HEK293T (cell line): ENCODE measurements around the gene PLCB4.

Experiments used
- CTCF ChIA-PET: fragments of 350-600 bp; formaldehyde crosslinking; extraction: SDS; loops from one replicate; lab custom pipeline; 2021; ENCODE audit warnings: antibody characterized with exemption, inconsistent platforms; lab: Yijun Ruan, JAX
- POLR2A ChIA-PET: fragments of 350-600 bp; formaldehyde crosslinking; extraction: SDS; loops from one replicate; lab custom pipeline; 2020; ENCODE audit warnings: antibody characterized with exemption, inconsistent platforms; lab: Yijun Ruan, JAX
- DNase-seq: peaks from one replicate; pipeline ENCODE4 v3.0.0; 2012; ENCODE audit warnings: mixed read lengths; ENCODE audit errors: extremely low spot score
- ARNT ChIP-seq: fragments of 450-650 bp; IDR thresholded peaks from 2 replicates; pipeline ENCODE4 v1.6.1; 2017; ENCODE audit warnings: mild to moderate bottlenecking
- BHLHE40 ChIP-seq: fragments of 450-650 bp; IDR thresholded peaks from 2 replicates; pipeline ENCODE4 v1.6.1; 2016; ENCODE audit warnings: mild to moderate bottlenecking, moderate library complexity, borderline replicate concordance
- CTBP1 ChIP-seq: fragments of 450-650 bp; IDR thresholded peaks from 2 replicates; pipeline ENCODE4 v1.6.1; 2016; ENCODE audit warnings: borderline replicate concordance
- ELF4 ChIP-seq: fragments of 450-650 bp; IDR thresholded peaks from 2 replicates; pipeline ENCODE4 v1.6.1; 2017; ENCODE audit warnings: antibody characterized with exemption
- FOXA1 ChIP-seq: fragments of 450-650 bp; IDR thresholded peaks from 2 replicates; pipeline ENCODE4 v1.6.1; 2016; ENCODE audit warnings: mild to moderate bottlenecking
- FOXK2 ChIP-seq: fragments of 450-650 bp; IDR thresholded peaks from 2 replicates; pipeline ENCODE4 v1.6.1; 2016; ENCODE audit warnings: mild to moderate bottlenecking
- FOXM1 ChIP-seq: fragments of 450-650 bp; IDR thresholded peaks from 2 replicates; pipeline ENCODE4 v1.6.1; 2017; ENCODE audit warnings: mild to moderate bottlenecking, borderline replicate concordance
- HDGF ChIP-seq: fragments of 450-650 bp; IDR thresholded peaks from 2 replicates; pipeline ENCODE4 v1.6.1; 2017; ENCODE audit warnings: antibody characterized with exemption, borderline replicate concordance
- L3MBTL2 ChIP-seq: fragments of 450-650 bp; conservative IDR thresholded peaks from 2 replicates; pipeline ENCODE4 v1.6.1; 2016; ENCODE audit warnings: mild to moderate bottlenecking
- LEF1 ChIP-seq: fragments of 450-650 bp; IDR thresholded peaks from 2 replicates; pipeline ENCODE4 v1.6.1; 2017; ENCODE audit warnings: mild to moderate bottlenecking, borderline replicate concordance
- NFRKB ChIP-seq: fragments of 450-650 bp; IDR thresholded peaks from 2 replicates; pipeline ENCODE4 v1.6.1; 2016; ENCODE audit warnings: mild to moderate bottlenecking, moderate library complexity
- PKNOX1 ChIP-seq: fragments of 450-650 bp; IDR thresholded peaks from 2 replicates; pipeline ENCODE4 v1.6.1; 2016
- SP1 ChIP-seq: fragments of 450-650 bp; IDR thresholded peaks from 2 replicates; pipeline ENCODE4 v1.6.1; 2017
- SUZ12 ChIP-seq: fragments of 450-650 bp; IDR thresholded peaks from 2 replicates; pipeline ENCODE4 v1.6.1; 2016; ENCODE audit warnings: mild to moderate bottlenecking
- TARDBP ChIP-seq: fragments of 450-650 bp; IDR thresholded peaks from 2 replicates; pipeline ENCODE4 v1.6.1; 2016
- ZNF384 ChIP-seq: fragments of 450-650 bp; IDR thresholded peaks from 2 replicates; pipeline ENCODE4 v1.6.1; 2016

The PLCB4 gene

GRCh38 chr20:9072861-9073500, 4.1 kb downstream of the PLCB4 start:
- POLR2A ChIA-PET: interaction anchor here (0.6 kb wide), 1 partner anchor 31 kb away, joined by 3 read pairs; no protein-coding TSS in a partner anchor
- no peak for DNase-seq
- CTCF ChIA-PET: interaction anchor here (0.7 kb wide), 1 partner anchor 100 kb away, joined by 3 read pairs; no protein-coding TSS in a partner anchor
- no peak for TF ChIP-seq LEF1
- no peak for TF ChIP-seq PKNOX1
- TF ChIP-seq ARNT: no peak
- no peak for TF ChIP-seq FOXA1
- TF ChIP-seq ZNF384: no peak
- TF ChIP-seq SP1: no peak
- no peak for TF ChIP-seq BHLHE40
- no peak for TF ChIP-seq CTBP1
- TF ChIP-seq HDGF: no peak
- no peak for TF ChIP-seq TARDBP
- no peak for TF ChIP-seq NFRKB
- no peak for TF ChIP-seq SUZ12
- TF ChIP-seq L3MBTL2: no peak
- TF ChIP-seq FOXK2: no peak
- no peak for TF ChIP-seq ELF4
- no peak for TF ChIP-seq FOXM1

DNA sequence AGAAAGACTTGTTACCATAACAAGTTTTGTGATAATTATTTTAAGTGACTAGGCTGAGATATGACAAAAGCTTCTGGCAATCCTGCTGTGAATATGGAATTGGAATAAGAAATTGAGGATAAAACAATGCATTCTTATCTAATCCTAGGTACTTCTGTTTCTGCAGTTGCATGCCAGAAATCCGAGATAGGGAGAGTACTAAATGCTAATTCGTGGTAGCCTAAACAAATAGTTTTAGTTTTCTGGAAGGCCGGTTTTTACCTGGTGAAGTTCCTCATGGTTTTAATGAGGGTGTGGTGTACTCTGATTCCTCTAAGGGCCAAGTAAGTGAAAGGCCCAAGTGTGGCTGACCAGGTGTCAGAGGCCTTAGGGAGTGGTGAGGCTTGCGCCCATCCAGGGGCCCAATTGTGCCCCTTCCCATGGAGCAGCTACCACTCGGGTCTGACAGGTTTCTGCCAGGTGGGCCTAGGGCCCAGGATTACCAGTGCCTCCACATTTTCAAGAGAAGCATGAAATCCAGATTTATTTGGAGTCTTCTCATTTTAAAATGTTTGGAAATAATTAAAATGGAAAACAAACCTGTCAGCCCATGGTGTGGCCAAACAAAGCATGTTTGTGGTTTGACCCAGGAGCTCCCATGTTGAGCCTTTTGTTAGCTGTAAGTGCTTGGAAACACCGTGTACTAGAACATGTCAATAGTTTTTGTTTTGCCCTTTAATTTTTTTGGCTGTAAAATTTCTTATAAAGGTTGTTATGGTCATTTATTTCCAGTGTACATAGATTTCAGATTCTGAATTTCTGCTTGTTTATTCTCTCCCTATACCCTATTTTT, 6.6 kb downstream of the PLCB4 start:
- ChIA-PET POLR2A (no interaction called here), CTCF (interaction anchor here (0.7 kb wide), 1 partner anchor 91 kb away, joined by 3 read pairs; no protein-coding TSS in a partner anchor)
- DNase-seq: no peak
- no peak for TF ChIP-seq NFRKB
- no peak for TF ChIP-seq TARDBP
- TF ChIP-seq PKNOX1: no peak
- no peak for TF ChIP-seq ZNF384
- no peak for TF ChIP-seq HDGF
- no peak for TF ChIP-seq ELF4
- no peak for TF ChIP-seq ARNT
- no peak for TF ChIP-seq CTBP1
- no peak for TF ChIP-seq LEF1
- no peak for TF ChIP-seq SUZ12
- TF ChIP-seq SP1: no peak
- no peak for TF ChIP-seq FOXK2
- TF ChIP-seq L3MBTL2: no peak
- no peak for TF ChIP-seq FOXM1
- TF ChIP-seq FOXA1: no peak
- no peak for TF ChIP-seq BHLHE40

DNA sequence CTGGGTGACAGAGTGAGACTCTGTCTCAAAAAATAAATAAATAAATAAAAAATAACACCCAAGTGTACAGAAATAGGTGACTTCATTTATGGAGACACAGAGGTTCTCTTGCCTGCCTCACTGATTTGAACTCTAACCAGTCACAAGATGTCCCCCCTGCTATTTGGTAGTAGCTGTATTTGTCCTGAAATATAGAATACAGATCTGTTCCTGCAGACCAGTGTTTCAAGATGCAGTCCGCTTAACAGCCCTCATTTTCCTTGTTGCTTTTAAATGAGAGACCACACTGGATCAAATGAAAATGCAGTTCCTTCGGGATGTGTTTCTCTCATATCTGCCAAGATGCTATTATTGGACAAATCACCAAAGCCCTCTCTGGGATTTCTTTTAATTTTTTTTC, 7.6 kb downstream of the PLCB4 start:
- CTCF ChIA-PET: interaction anchor here (0.7 kb wide), 1 partner anchor 92 kb away, joined by 3 read pairs; no protein-coding TSS in a partner anchor
- POLR2A ChIA-PET: no interaction called here
- no peak for TF ChIP-seq NFRKB
- TF ChIP-seq TARDBP: no peak
- no peak for TF ChIP-seq L3MBTL2
- TF ChIP-seq ZNF384: no peak
- no peak for TF ChIP-seq BHLHE40
- TF ChIP-seq FOXA1: no peak
- DNase-seq: no peak

DNA sequence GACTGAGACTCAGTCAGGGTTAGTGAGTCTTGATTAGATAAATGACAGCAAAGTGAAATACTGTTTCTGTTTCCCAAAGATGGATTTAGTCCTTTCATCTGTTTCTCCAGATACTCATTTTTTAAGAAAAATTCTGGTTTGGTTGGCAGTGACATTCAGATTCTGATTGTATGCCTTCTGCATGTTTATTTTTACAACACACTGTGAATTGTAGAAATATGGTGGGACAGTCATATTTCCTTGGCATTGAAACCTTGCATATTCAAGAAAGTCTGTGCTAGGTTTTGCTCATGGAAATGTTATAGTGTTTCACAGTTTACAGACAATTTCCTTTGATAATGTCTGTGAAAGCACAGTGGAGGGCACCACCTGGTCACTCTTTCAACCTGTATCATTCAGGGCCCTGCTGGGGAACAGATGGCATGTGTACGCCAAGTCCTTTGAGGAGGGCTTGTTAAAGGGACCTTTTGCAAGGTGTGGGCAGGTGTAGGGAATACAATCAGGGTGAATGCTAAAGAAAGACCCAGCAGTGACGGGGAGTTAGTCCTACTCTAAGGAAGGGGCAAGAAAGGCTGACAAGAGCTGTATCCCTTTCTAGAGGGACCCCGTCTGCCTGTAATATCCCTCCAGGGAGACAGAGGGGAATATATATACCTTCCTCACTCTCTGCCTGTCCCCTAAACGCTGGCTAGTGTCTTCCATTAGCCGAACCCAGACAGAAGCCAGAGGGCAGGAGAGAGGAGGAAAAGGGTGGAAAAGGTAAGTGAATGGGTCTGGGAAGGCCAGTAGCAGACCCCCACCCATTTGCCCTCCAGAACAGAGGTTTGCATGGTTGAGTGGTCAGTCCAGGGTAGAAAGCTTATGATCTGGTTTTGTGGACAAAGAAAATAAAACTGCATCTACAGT, 10.2 kb downstream of the PLCB4 start:
- CTCF ChIA-PET: no interaction called here
- POLR2A ChIA-PET: no interaction called here
- TF ChIP-seq TARDBP: no peak
- no peak for DNase-seq

GRCh38 chr20:9081423-9081966, 12.6 kb downstream of the PLCB4 start:
- ChIA-PET CTCF (no interaction called here), POLR2A (no interaction called here)
- TF ChIP-seq FOXM1 (no peak), ELF4 (no peak), SP1 (no peak), HDGF (no peak), FOXA1 (no peak), LEF1 (no peak), ZNF384 (no peak), FOXK2 (no peak), TARDBP (no peak), NFRKB (no peak), ARNT (no peak), SUZ12 (no peak), L3MBTL2 (no peak), BHLHE40 (no peak), CTBP1 (no peak), PKNOX1 (no peak)
- no peak for DNase-seq
